Activated naive CD8-positive, alpha-beta T cell treated with anti-CD3 and anti-CD28 coated beads, Interleukin-2, amount 50 U/mL, for 24 hours (primary cell): Measurements from ENCODE around the gene BORCS8.
"Not testable (repeated sequence)": the region's sequence is repeated elsewhere in the genome, so short reads cannot be mapped to it uniquely, and the experiment has no call there.

Source experiments
- ATAC-seq: fragments of 150-1000 bp; cut with Tn5 transposase; one replicate; pipeline ENCODE4 v1.10.0; 2021
- DNase-seq: peaks from one replicate; pipeline ENCODE4 v3.0.0; 2021
- H3K27ac Mint-ChIP-seq: one replicate; pipeline ENCODE4 v1.8.0; 2021; ENCODE audit warnings: mild to moderate bottlenecking, mixed read lengths
- H3K27me3 Mint-ChIP-seq: one replicate; pipeline ENCODE4 v1.8.0; 2021; ENCODE audit warnings: mixed read lengths
- H3K36me3 Mint-ChIP-seq: one replicate; pipeline ENCODE4 v1.8.0; 2021; ENCODE audit warnings: low read depth, mixed read lengths
- H3K4me1 Mint-ChIP-seq: one replicate; pipeline ENCODE4 v1.8.0; 2021; ENCODE audit warnings: mixed read lengths
- H3K4me3 Mint-ChIP-seq: one replicate; pipeline ENCODE4 v1.8.0; 2021; ENCODE audit warnings: mild to moderate bottlenecking, moderate library complexity, mixed read lengths
- H3K9me3 Mint-ChIP-seq: one replicate; pipeline ENCODE4 v1.8.0; 2021; ENCODE audit warnings: mixed read lengths

BORCS8 gene

DNA sequence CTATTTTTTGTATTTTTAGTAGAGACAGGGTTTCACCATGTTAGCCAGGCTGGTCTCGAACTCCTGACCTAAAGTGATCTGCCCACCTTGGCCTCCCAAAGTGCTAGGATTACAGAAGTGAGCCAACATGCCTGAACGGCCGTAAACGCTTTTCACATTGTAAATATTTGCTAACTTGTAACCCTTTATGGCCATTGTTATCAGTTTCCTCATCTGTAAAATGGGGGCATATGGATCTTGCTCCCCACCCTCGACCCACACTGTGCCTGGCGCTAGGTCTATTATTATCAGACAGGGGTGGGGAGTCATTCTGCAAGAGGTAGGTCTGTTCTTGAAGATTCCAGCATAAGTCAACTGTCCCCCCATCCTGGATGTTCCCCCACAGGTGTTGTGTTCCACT, 31.7 kb upstream of the BORCS8 start:
- Mint-ChIP-seq H3K27me3 (peaks cover 18% of the 10 kb centered on the region), H3K9me3 (no peaks in the 10 kb centered on the region), H3K4me3 (no peak overlapping the region), H3K36me3 (no peaks in the 10 kb centered on the region), H3K27ac (no peak overlapping the region), H3K4me1 (peaks cover 2% of the 10 kb centered on the region)
- no peak for ATAC-seq
- no peak for DNase-seq

DNA sequence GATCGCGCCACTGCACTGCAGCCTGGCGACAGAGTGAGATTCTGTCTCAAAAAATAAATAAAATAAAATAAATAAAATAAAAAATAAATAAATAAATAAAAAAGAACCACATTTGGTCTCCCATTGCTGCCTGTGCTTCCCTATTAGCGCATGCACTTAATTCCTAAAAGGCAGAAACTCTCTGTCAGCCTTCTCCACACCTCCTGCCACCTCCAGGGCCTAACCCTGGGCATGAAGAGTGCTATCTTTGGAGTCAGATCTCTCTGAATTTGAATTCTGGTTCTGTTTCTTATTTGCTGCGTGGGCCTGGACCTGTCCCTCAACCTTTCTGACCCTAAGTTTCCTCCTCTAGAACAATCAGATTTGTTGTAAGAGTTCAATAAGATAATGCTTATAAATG, 31.1 kb upstream of the BORCS8 start:
- peaks cover 15% of the 10 kb centered on the region for H3K27me3 Mint-ChIP-seq
- H3K4me1 Mint-ChIP-seq, result peaks cover 2% of the 10 kb centered on the region
- no peak overlapping the region for H3K27ac Mint-ChIP-seq
- no peak for ATAC-seq
- DNase-seq, result no peak
- H3K4me3 Mint-ChIP-seq, result no peak overlapping the region
- H3K9me3 Mint-ChIP-seq, result no peaks in the 10 kb centered on the region
- H3K36me3 Mint-ChIP-seq, result no peaks in the 10 kb centered on the region

- H3K36me3 Mint-ChIP-seq, H3K4me1 Mint-ChIP-seq, DNase-seq, H3K9me3 Mint-ChIP-seq, H3K4me3 Mint-ChIP-seq, ATAC-seq, H3K27ac Mint-ChIP-seq: not testable (repeated sequence)
- H3K27me3 Mint-ChIP-seq, result peaks cover 16% of the 10 kb centered on the region
Measured at GRCh38 chr19:19221000-19221399, 29.0 kb upstream of the BORCS8 start.

- Mint-ChIP-seq H3K27ac (no peak overlapping the region), H3K9me3 (no peaks in the 10 kb centered on the region), H3K36me3 (no peaks in the 10 kb centered on the region), H3K4me1 (peaks cover 4% of the 10 kb centered on the region), H3K27me3 (peaks cover 22% of the 10 kb centered on the region), H3K4me3 (no peak overlapping the region)
- DNase-seq, result no peak
- no peak for ATAC-seq
Measured at GRCh38 chr19:19218911-19219310, 27.0 kb upstream of the BORCS8 start.

GRCh38 chr19:19217099-19217498, 25.1 kb upstream of the BORCS8 start:
- no peaks in the 10 kb centered on the region for H3K9me3 Mint-ChIP-seq
- H3K27me3 Mint-ChIP-seq, result peaks cover 32% of the 10 kb centered on the region
- H3K36me3 Mint-ChIP-seq, result no peaks in the 10 kb centered on the region
- DNase-seq (no peak), ATAC-seq (no peak)
- H3K27ac Mint-ChIP-seq, result no peak overlapping the region
- peaks cover 11% of the 10 kb centered on the region for H3K4me1 Mint-ChIP-seq
- H3K4me3 Mint-ChIP-seq, result no peak overlapping the region

- Mint-ChIP-seq H3K4me1 (peaks cover 11% of the 10 kb centered on the region), H3K4me3 (no peak overlapping the region), H3K27ac (no peak overlapping the region), H3K36me3 (no peaks in the 10 kb centered on the region), H3K27me3 (peaks cover 40% of the 10 kb centered on the region), H3K9me3 (no peaks in the 10 kb centered on the region)
- no peak for ATAC-seq
- no peak for DNase-seq
Measured at GRCh38 chr19:19215792-19216191, 23.8 kb upstream of the BORCS8 start.

- no peaks in the 10 kb centered on the region for H3K36me3 Mint-ChIP-seq
- H3K4me1 Mint-ChIP-seq, result peaks cover 11% of the 10 kb centered on the region
- ATAC-seq, result no peak
- H3K27ac Mint-ChIP-seq, result no peak overlapping the region
- H3K4me3 Mint-ChIP-seq, result no peak overlapping the region
- peak; percentile 49 for DNase-seq
- H3K9me3 Mint-ChIP-seq, result no peaks in the 10 kb centered on the region
- peaks cover 42% of the 10 kb centered on the region for H3K27me3 Mint-ChIP-seq
Measured at GRCh38 chr19:19214892-19215291, 22.9 kb upstream of the BORCS8 start.

GRCh38 chr19:19214159-19214490, 22.2 kb upstream of the BORCS8 start:
- no peak for DNase-seq
- H3K27me3 Mint-ChIP-seq, result peaks cover 48% of the 10 kb centered on the region
- peaks cover 11% of the 10 kb centered on the region for H3K4me1 Mint-ChIP-seq
- H3K9me3 Mint-ChIP-seq, result no peaks in the 10 kb centered on the region
- no peak overlapping the region for H3K27ac Mint-ChIP-seq
- ATAC-seq, result no peak
- H3K4me3 Mint-ChIP-seq, result no peak overlapping the region
- H3K36me3 Mint-ChIP-seq, result no peaks in the 10 kb centered on the region

- no peak overlapping the region for H3K27ac Mint-ChIP-seq
- peaks cover 11% of the 10 kb centered on the region for H3K4me1 Mint-ChIP-seq
- H3K27me3 Mint-ChIP-seq, result peaks cover 48% of the 10 kb centered on the region
- ATAC-seq, result no peak
- no peaks in the 10 kb centered on the region for H3K9me3 Mint-ChIP-seq
- H3K4me3 Mint-ChIP-seq, result no peak overlapping the region
- H3K36me3 Mint-ChIP-seq, result no peaks in the 10 kb centered on the region
- no peak for DNase-seq
Measured at GRCh38 chr19:19213426-19214158, 21.6 kb upstream of the BORCS8 start.

- DNase-seq (no peak), ATAC-seq (no peak)
- Mint-ChIP-seq H3K4me1 (peaks cover 11% of the 10 kb centered on the region), H3K9me3 (no peaks in the 10 kb centered on the region), H3K27ac (no peak overlapping the region), H3K36me3 (no peaks in the 10 kb centered on the region), H3K4me3 (no peak overlapping the region), H3K27me3 (peaks cover 48% of the 10 kb centered on the region)
Measured at GRCh38 chr19:19212916-19213315, 21.0 kb upstream of the BORCS8 start.

DNA sequence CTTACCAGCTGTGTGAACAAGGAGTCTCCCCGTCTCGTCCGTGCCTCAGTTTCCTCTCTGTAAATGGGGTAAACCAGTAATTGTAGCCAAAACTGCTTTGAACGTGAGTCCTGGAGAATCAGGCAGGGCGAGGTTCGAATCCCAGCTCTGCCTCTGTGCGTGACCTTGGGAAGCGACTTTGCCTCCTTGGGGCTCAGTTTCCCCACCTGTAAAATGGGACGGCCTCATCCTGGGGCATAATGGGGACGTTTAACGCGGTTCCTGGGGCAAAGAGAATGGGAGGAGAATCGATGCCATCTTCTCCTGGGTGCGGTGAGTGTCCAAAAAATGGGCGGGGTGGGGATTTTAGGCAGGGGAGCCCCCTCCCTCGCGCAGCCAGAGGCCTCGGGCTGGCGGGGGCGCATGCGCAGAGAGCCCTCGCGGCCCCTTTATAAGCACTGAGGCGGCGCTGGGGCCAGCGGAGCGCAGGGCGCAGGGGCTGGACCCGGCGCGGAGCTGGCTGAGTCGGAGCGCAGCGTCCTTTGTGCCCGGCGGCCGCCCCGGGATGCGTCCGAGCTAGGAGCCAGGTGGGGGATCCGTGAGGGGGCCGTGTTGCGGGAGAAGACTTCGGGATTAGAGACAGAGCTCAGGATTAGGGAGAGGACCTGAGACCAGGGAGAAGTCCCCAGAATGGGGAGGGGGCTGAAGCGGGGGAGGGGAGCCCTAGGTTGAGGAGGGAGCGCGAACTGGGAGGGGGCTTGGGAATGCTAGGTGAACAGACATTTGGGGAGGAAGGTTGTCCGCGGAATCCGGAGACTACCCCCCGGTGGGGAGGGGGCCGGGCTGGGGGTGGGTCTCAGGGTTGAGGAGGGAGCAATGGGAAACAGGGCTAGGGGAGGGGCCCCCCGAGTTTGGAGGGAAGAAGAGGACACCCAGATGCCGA, 19.8 kb upstream of the BORCS8 start, which contains the start of gene NCAN:
NCAN (plus strand) TSS at position 460 of the 922 bp plus-strand sequence. CDS start 4,996 bp downstream, outside the sequence.
- ATAC-seq (no peak), DNase-seq (no peak)
- H3K36me3 Mint-ChIP-seq, result no peaks in the 10 kb centered on the region
- H3K4me3 Mint-ChIP-seq, result no peak within 1 kb of the TSS
- H3K27ac Mint-ChIP-seq, result no peak within 1 kb of the TSS
- peaks cover 51% of the 10 kb centered on the region for H3K27me3 Mint-ChIP-seq
- no peaks in the 10 kb centered on the region for H3K9me3 Mint-ChIP-seq
- peaks cover 21% of the 10 kb centered on the region for H3K4me1 Mint-ChIP-seq

DNA sequence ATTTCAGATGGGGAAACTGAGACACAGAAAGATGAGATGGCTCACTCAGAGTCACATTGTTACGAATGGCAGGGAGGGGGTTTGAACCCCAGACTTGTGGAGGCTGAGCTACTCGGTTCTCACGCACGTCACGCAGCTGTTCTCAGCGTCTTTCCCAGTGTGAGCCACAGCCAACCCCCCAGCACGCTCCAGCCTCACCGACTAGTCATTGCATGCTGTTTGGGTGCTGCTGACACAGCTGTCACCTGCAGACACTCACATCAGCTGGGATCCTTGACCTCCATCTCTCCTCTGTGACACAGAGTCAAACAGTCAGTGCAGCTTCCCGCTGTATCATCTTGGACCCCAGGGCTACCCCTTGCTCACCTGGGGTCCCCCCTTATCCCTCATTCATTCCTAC, 17.4 kb upstream of the BORCS8 start:
- Mint-ChIP-seq H3K36me3 (no peaks in the 10 kb centered on the region), H3K27ac (no peak overlapping the region), H3K27me3 (peaks cover 38% of the 10 kb centered on the region), H3K9me3 (no peaks in the 10 kb centered on the region), H3K4me1 (peaks cover 22% of the 10 kb centered on the region), H3K4me3 (no peak overlapping the region)
- ATAC-seq, result peak; percentile 31
- DNase-seq, result no peak

GRCh38 chr19:19207637-19208572, 16.0 kb upstream of the BORCS8 start:
- ATAC-seq, result no peak
- peaks cover 4% of the 10 kb centered on the region for H3K36me3 Mint-ChIP-seq
- DNase-seq, result no peak
- no peak overlapping the region for H3K4me3 Mint-ChIP-seq
- H3K27me3 Mint-ChIP-seq, result peaks cover 23% of the 10 kb centered on the region
- no peaks in the 10 kb centered on the region for H3K9me3 Mint-ChIP-seq
- no peak overlapping the region for H3K27ac Mint-ChIP-seq
- H3K4me1 Mint-ChIP-seq, result peaks cover 19% of the 10 kb centered on the region

- H3K4me3 Mint-ChIP-seq, result no peak overlapping the region
- ATAC-seq, result no peak
- DNase-seq, result no peak
- peaks cover 19% of the 10 kb centered on the region for H3K27me3 Mint-ChIP-seq
- peaks cover 11% of the 10 kb centered on the region for H3K36me3 Mint-ChIP-seq
- no peaks in the 10 kb centered on the region for H3K9me3 Mint-ChIP-seq
- no peak overlapping the region for H3K27ac Mint-ChIP-seq
- peaks cover 28% of the 10 kb centered on the region for H3K4me1 Mint-ChIP-seq
Measured at GRCh38 chr19:19206938-19207337, 15.0 kb upstream of the BORCS8 start.
